HFF-Myc (cell line): Measurements from ENCODE around the gene RET.

Source experiments
- DNase-seq: peaks from one replicate; pipeline ENCODE4 v3.0.0-alpha.2; 2011; ENCODE audit warnings: low read depth; ENCODE audit errors: extremely low read depth
- H3K4me3 ChIP-seq: replicated peaks from 2 replicates; pipeline ENCODE4 v1.5.1; 2011; ENCODE audit warnings: low read depth, mild to moderate bottlenecking, control low read depth, low read length
- CTCF ChIP-seq: IDR thresholded peaks from 2 replicates; pipeline ENCODE4 v1.5.1; 2012; ENCODE audit warnings: mild to moderate bottlenecking, low read depth, low read length, control low read depth; ENCODE audit errors: missing control alignments

Gene RET

GRCh38 chr10:43044961-43045621, 31.8 kb upstream of the RET start:
- H3K4me3 ChIP-seq: no peak overlapping the region
- no peak for TF ChIP-seq CTCF
- no peak for DNase-seq

GRCh38 chr10:43045631-43046287, 31.1 kb upstream of the RET start:
- no peak for TF ChIP-seq CTCF
- H3K4me3 ChIP-seq: no peak overlapping the region
- DNase-seq: no peak

GRCh38 chr10:43046288-43046991, 30.4 kb upstream of the RET start:
- no peak overlapping the region for H3K4me3 ChIP-seq
- DNase-seq: no peak
- TF ChIP-seq CTCF: no peak

GRCh38 chr10:43047288-43047970, 29.4 kb upstream of the RET start:
- no peak overlapping the region for H3K4me3 ChIP-seq
- no peak for TF ChIP-seq CTCF
- no peak for DNase-seq

GRCh38 chr10:43048301-43049051, 28.4 kb upstream of the RET start:
- no peak for DNase-seq
- TF ChIP-seq CTCF: no peak
- no peak overlapping the region for H3K4me3 ChIP-seq

GRCh38 chr10:43049081-43049551, 27.8 kb upstream of the RET start:
- no peak overlapping the region for H3K4me3 ChIP-seq
- no peak for TF ChIP-seq CTCF

More at GRCh38 chr10:43049081-43049551, 27.8 kb upstream of the RET start:
- DNase-seq: no peak
